Measurements from ENCODE around the gene EIF5.

EIF5 gene

GRCh38 chr14:103333754-103334643 lies at the start of gene EIF5:
Gene EIF5 (plus strand): TSS chr14:103334237. CDS start chr14:103335861, 1,624 bp downstream.
- peak; percentile 97 for DNase-seq

- no peak for DNase-seq
Observed at GRCh38 chr14:103284574-103285467, 49.2 kb upstream of the EIF5 start.

GRCh38 chr14:103286460-103286859 lies 47.6 kb upstream of the EIF5 start:
- no peak for DNase-seq

- no peak for DNase-seq
Observed at GRCh38 chr14:103286968-103287850, 46.8 kb upstream of the EIF5 start.

GRCh38 chr14:103288076-103288766 lies 45.8 kb upstream of the EIF5 start:
- no peak for DNase-seq

GRCh38 chr14:103290056-103290455 lies 44.0 kb upstream of the EIF5 start:
- no peak for DNase-seq

- no peak for DNase-seq
Observed at GRCh38 chr14:103290494-103290893, 43.5 kb upstream of the EIF5 start.

GRCh38 chr14:103290961-103291360 lies 43.1 kb upstream of the EIF5 start:
- no peak for DNase-seq

- peak; percentile 50 for DNase-seq
Observed at GRCh38 chr14:103292426-103293374, 41.3 kb upstream of the EIF5 start.

- no peak for DNase-seq
Observed at GRCh38 chr14:103293465-103293864, 40.6 kb upstream of the EIF5 start.

GRCh38 chr14:103294091-103294490 lies 39.9 kb upstream of the EIF5 start:
- DNase-seq, result no peak

GRCh38 chr14:103296007-103296406 lies 38.0 kb upstream of the EIF5 start:
- no peak for DNase-seq

- no peak for DNase-seq
Observed at GRCh38 chr14:103296987-103297386, 37.0 kb upstream of the EIF5 start.

- DNase-seq, result no peak
Observed at GRCh38 chr14:103298620-103299019, 35.4 kb upstream of the EIF5 start.

GRCh38 chr14:103301512-103302354 lies 32.3 kb upstream of the EIF5 start:
- no peak for DNase-seq

GRCh38 chr14:103302966-103303365 lies 31.1 kb upstream of the EIF5 start:
- no peak for DNase-seq

GRCh38 chr14:103304706-103305105 lies 29.3 kb upstream of the EIF5 start:
- no peak for DNase-seq

- DNase-seq, result no peak
Observed at GRCh38 chr14:103308717-103309616, 25.1 kb upstream of the EIF5 start.
